ENCODE data around the gene RRP36. TPM values are rescaled to one million over a fixed set of nuclear protein-coding genes. Genes with fewer than 3 reads are reported as not detected.

Gene RRP36
- total RNA-seq, 1 experiment from 2014 or later, result 72.8 TPM

DNA sequence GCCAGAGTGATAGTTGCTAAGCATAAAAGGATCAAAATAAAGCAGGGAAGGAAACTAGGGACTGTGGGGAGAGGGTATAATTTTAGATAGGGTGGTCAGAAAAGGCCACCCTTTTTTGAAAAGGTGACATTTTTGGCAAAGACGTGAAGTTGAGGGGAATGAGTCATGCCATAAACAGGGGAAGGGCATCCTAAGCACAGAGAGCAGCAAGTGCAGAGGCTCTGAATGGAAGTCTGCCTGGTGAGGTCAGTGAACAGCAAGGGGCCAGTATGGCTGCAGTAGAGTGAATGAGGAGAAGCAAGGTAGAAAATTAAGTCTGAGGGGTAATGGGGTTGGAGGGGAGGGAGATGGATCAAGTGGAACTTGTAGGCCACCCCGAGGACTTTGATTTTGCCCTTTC lies 40.4 kb downstream of the RRP36 start:
- Mint-ChIP-seq H3K4me3 (ENCODE audit: unreplicated experiment) (no peak overlapping the region), H3K27ac (ENCODE audit: low read depth, unreplicated experiment) (no peak overlapping the region), H3K36me3 (ENCODE audit: insufficient read depth, unreplicated experiment) (peaks cover 34% of the 10 kb centered on the region), H3K9me3 (ENCODE audit: unreplicated experiment) (no peaks in the 10 kb centered on the region), H3K27me3 (ENCODE audit: insufficient read depth, unreplicated experiment) (no peaks in the 10 kb centered on the region), H3K4me1 (ENCODE audit: insufficient read depth, unreplicated experiment) (peaks cover 28% of the 10 kb centered on the region)
- intact Hi-C loops (cut with micrococcal nuclease), result no loop called here
- ChIA-PET CTCF (interaction anchor here (1.9 kb wide), 1 partner anchor 161 kb away, joined by 4 read pairs; no protein-coding TSS in a partner anchor), POLR2A (interaction anchor here (3.7 to 3.9 kb wide), 2 partner anchors 16 to 111 kb away, joined by 44 to 60 read pairs; partner anchors contain the start of genes PTK7 and SRF)
- TF ChIP-seq, protein P1, sequence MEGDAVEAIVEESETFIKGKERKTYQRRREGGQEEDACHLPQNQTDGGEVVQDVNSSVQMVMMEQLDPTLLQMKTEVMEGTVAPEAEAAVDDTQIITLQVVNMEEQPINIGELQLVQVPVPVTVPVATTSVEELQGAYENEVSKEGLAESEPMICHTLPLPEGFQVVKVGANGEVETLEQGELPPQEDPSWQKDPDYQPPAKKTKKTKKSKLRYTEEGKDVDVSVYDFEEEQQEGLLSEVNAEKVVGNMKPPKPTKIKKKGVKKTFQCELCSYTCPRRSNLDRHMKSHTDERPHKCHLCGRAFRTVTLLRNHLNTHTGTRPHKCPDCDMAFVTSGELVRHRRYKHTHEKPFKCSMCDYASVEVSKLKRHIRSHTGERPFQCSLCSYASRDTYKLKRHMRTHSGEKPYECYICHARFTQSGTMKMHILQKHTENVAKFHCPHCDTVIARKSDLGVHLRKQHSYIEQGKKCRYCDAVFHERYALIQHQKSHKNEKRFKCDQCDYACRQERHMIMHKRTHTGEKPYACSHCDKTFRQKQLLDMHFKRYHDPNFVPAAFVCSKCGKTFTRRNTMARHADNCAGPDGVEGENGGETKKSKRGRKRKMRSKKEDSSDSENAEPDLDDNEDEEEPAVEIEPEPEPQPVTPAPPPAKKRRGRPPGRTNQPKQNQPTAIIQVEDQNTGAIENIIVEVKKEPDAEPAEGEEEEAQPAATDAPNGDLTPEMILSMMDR (IDR thresholded peaks at IDR 0.05; ENCODE audit: unreplicated experiment), result no peak
- BruUV-seq (replicated peaks), result no TSS peak
- DNase-seq (ENCODE audit: unreplicated experiment), result no peak

DNA sequence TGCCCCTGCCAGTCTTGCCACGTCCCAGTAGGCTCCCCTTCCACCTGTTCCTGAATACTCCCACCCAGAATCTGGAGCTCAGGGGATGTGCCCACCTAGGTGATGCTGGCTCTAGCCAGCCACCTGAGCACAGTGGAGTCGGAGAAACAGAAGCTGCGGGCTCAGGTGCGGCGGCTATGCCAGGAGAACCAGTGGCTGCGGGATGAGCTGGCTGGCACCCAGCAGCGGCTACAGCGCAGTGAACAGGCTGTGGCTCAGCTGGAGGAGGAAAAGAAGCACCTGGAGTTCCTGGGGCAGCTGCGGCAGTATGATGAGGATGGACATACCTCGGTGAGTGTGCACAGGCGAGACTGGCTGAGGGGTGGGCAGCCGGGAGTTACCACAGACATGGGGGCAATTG lies 41.4 kb downstream of the RRP36 start:
- no peak for DNase-seq (ENCODE audit: unreplicated experiment)
- no TSS peak for BruUV-seq (replicated peaks)
- TF ChIP-seq, protein P1 (IDR thresholded peaks at IDR 0.05; ENCODE audit: unreplicated experiment), result no peak
- POLR2A ChIA-PET, result interaction anchor here (0.6 to 1.2 kb wide), 3 partner anchors 45 to 125 kb away, joined by 4 to 5 read pairs (median 5); no protein-coding TSS in a partner anchor
- no peaks in the 10 kb centered on the region for H3K9me3 Mint-ChIP-seq (ENCODE audit: unreplicated experiment)
- intact Hi-C loops (cut with micrococcal nuclease), result no loop called here
- H3K4me3 Mint-ChIP-seq (ENCODE audit: unreplicated experiment), result no peak overlapping the region
- CTCF ChIA-PET, result interaction anchor here (1.7 kb wide), 1 partner anchor 26 kb away, joined by 3 read pairs; no protein-coding TSS in a partner anchor
- H3K36me3 Mint-ChIP-seq (ENCODE audit: insufficient read depth, unreplicated experiment), result peaks cover 26% of the 10 kb centered on the region
- no peak overlapping the region for H3K27ac Mint-ChIP-seq (ENCODE audit: low read depth, unreplicated experiment)
- H3K27me3 Mint-ChIP-seq (ENCODE audit: insufficient read depth, unreplicated experiment), result no peaks in the 10 kb centered on the region
- peaks cover 27% of the 10 kb centered on the region for H3K4me1 Mint-ChIP-seq (ENCODE audit: insufficient read depth, unreplicated experiment)

DNA sequence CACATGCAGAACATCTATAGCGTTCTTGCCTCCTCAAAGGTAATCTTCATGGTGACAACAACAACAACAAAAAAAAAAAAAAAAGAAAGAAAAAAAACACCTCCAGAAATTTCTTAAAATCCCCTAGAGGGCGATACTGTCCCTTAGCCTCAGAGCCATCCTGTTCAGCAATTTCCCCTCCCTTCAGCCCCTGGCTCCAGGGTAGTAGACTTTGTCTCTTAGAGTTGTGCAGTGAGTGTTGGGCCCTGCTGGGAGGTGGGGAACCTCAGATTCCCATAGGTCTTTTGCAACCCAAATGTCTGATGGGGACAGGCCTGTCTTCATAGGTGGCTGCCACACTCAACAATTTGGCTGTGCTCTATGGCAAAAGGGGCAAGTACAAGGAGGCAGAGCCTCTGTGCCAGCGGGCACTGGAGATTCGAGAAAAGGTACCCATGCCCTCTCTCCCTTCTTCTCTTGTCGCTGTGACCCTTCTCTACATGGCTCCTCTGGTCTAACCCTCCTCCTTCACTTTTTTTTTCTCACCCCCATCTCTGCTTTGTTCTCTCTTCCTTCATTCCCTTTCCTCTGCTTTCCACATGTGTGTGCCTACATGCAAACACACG lies 48.7 kb downstream of the RRP36 start:
- ChIA-PET CTCF (interaction anchor here (0.6 to 2.2 kb wide), 13 partner anchors 9 to 352 kb away, joined by 3 to 18 read pairs (median 4); partner anchors contain the start of genes KLC4, MRPL2 and RRP36), POLR2A (interaction anchor here (0.7 to 1.5 kb wide), 2 partner anchors 11 to 15 kb away, joined by 3 read pairs; partner anchors contain the start of genes KLC4 and MRPL2)
- peak; percentile 65 for DNase-seq (ENCODE audit: unreplicated experiment)
- Mint-ChIP-seq H3K27ac (ENCODE audit: low read depth, unreplicated experiment) (peak overlapping the region; percentile 75), H3K27me3 (ENCODE audit: insufficient read depth, unreplicated experiment) (no peaks in the 10 kb centered on the region), H3K4me1 (ENCODE audit: insufficient read depth, unreplicated experiment) (no peaks in the 10 kb centered on the region), H3K36me3 (ENCODE audit: insufficient read depth, unreplicated experiment) (peaks cover 35% of the 10 kb centered on the region), H3K9me3 (ENCODE audit: unreplicated experiment) (no peaks in the 10 kb centered on the region), H3K4me3 (ENCODE audit: unreplicated experiment) (no peak overlapping the region)
- intact Hi-C loops (cut with micrococcal nuclease), result loop anchor here (1.0 kb wide), 3 partner anchors 60 to 169 kb away; no protein-coding TSS in a partner anchor
- TF ChIP-seq, protein P1 (IDR thresholded peaks at IDR 0.05; ENCODE audit: unreplicated experiment), result peak; percentile 62
- BruUV-seq (replicated peaks), result no TSS peak

DNA sequence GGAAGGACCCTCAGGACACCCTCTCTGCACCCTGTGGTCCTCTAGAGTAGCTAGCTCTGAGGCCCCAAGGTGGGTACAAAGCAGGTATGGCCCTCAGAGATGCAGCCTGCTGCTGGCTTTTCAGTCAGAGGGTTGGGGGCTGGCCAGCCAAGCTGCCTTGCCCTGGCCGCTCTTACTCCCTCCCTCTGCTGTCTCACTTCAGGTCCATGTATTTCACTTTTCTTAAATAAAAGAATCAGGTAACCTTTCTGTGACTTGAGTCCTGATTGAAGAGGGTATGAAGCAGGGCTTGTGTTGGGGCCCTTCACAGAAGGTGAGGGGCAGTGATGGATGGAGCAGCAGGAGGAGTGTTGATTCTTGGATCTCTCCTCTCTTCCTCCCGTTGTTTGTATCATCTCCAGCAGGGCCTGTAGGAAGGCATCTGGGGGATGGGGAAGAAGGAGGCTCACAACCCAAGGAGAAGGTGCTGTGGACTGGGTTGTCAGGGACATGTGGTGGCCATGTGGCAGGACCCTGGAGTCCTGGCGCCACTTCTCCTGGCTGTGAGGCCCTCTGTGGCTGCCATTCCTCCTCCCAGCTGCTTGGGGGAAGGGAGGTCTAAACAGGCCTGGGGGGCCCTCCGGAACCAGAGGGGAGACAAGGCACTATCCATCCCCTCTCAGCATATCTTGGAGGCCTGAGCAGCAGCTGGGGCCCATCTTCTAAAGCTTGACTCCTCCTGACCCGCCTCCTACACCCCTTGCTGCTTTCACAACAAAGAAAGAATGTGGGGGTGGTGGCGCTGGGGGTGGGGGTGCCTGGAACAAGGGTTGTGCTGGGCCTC lies 53.6 kb downstream of the RRP36 start:
- intact Hi-C loops (cut with micrococcal nuclease), result no loop called here
- no peak overlapping the region for H3K4me3 Mint-ChIP-seq (ENCODE audit: unreplicated experiment)
- H3K4me1 Mint-ChIP-seq (ENCODE audit: insufficient read depth, unreplicated experiment), result peaks cover 12% of the 10 kb centered on the region

More for the DNA sequence above, 53.6 kb downstream of the RRP36 start:
- DNase-seq (ENCODE audit: unreplicated experiment), result no peak
- BruUV-seq (replicated peaks), result no TSS peak
- POLR2A ChIA-PET, result interaction anchor here (0.6 to 4.4 kb wide), 6 partner anchors 15 to 500 kb away, joined by 3 to 60 read pairs (median 11); partner anchors contain the start of genes KLC4 and MRPL2
- Mint-ChIP-seq H3K36me3 (ENCODE audit: insufficient read depth, unreplicated experiment) (peaks cover 21% of the 10 kb centered on the region), H3K9me3 (ENCODE audit: unreplicated experiment) (no peaks in the 10 kb centered on the region), H3K27me3 (ENCODE audit: insufficient read depth, unreplicated experiment) (no peaks in the 10 kb centered on the region), H3K27ac (ENCODE audit: low read depth, unreplicated experiment) (no peak overlapping the region)
- TF ChIP-seq, protein P1 (IDR thresholded peaks at IDR 0.05; ENCODE audit: unreplicated experiment), result no peak
- CTCF ChIA-PET, result interaction anchor here (0.6 to 3.0 kb wide), 3 partner anchors 15 to 68 kb away, joined by 3 to 12 read pairs (median 4); no protein-coding TSS in a partner anchor

Measured in MCF 10A (cell line).